Measurements from ENCODE around the gene RFTN1.

DNA sequence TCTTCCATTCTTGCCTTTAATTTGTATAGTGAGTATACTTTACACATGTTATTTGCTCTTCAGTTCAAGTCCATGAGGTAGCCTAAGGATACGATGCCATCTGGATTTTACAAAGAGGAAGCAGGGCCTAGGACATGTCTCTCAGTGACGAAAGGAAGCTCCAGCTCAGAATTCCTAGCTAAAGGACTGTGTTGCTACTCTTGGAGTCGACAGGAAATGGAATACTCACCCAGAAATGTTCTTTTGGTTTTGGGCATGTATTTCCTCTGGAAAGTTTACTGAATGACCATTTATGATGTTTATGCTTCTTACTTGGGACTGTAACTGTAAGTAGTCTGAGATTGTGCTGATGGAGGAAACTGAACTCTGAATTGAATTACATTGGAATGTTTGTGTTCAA, 236.0 kb downstream of the RFTN1 start:
- TF ChIP-seq POLR2AphosphoS5 (IDR thresholded peaks at IDR 0.05; ENCODE audit: low read depth, low read length) (no peak), POLR2A (IDR thresholded peaks at IDR 0.05; ENCODE audit: low read depth, low read length) (no peak), TAF1 (IDR thresholded peaks at IDR 0.05; ENCODE audit: low read depth, low read length) (no peak), SPI1 (IDR thresholded peaks at IDR 0.05; ENCODE audit: low read depth, low read length) (no peak)
